Fibroblast of skin of left quadriceps (primary cell): Measurements from ENCODE around the gene PPFIBP1.
"Not testable (repeated sequence)": the region's sequence is repeated elsewhere in the genome, so short reads cannot be mapped to it uniquely, and the experiment has no call there.

ENCODE experiments used
- DNase-seq, 2 experiments: peaks; one replicate each; pipeline ENCODE4 v3.0.0-alpha.2; 2013; ENCODE audit warnings: low read depth in 2 of 2

PPFIBP1 gene

DNA sequence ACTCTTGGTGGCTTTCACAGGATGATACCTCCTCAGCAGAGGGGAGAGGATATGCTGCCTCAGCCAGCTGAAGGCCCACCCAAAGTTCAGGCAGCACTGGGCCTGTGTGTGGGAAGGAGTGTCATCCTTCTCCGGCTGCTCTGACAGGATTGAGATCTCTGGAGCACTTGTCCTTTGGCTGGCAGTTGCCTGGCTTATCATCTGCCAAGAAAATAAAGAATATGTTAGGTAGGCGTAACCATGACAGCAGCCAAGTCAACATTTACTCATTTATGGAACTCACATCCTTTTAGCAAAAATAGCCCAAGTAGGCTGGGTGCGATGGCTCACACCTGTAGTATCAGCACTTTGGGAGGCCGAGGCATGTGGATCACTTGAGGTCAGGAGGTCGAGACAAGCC lies 68.5 kb downstream of the PPFIBP1 start:
- DNase-seq, result no peak

GRCh38 chr12:27593266-27593665 lies 69.3 kb downstream of the PPFIBP1 start:
- DNase-seq, result no peak

DNA sequence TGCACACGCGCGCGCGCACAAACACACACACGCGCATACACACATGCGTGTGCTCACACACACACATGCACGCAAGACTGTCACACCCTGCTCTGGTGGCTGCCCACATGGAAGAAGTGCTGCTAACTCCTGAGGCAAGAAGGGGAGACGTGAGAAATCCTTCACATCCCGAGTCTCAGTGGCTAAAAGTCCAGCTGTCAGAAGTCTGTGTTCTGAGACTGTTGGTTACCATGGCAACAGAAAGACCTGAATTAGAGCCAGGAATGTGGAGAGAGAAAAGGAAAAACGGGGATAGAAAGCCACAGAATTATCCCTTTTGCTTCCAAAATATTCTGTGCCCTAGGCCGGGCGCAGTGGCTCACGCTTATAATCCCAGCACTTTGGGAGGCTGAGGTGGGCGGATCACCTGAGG lies 71.2 kb downstream of the PPFIBP1 start:
- peak; percentile 75 to 77 for DNase-seq

GRCh38 chr12:27598866-27599265 lies 74.9 kb downstream of the PPFIBP1 start:
- DNase-seq, result not testable (repeated sequence)

DNA sequence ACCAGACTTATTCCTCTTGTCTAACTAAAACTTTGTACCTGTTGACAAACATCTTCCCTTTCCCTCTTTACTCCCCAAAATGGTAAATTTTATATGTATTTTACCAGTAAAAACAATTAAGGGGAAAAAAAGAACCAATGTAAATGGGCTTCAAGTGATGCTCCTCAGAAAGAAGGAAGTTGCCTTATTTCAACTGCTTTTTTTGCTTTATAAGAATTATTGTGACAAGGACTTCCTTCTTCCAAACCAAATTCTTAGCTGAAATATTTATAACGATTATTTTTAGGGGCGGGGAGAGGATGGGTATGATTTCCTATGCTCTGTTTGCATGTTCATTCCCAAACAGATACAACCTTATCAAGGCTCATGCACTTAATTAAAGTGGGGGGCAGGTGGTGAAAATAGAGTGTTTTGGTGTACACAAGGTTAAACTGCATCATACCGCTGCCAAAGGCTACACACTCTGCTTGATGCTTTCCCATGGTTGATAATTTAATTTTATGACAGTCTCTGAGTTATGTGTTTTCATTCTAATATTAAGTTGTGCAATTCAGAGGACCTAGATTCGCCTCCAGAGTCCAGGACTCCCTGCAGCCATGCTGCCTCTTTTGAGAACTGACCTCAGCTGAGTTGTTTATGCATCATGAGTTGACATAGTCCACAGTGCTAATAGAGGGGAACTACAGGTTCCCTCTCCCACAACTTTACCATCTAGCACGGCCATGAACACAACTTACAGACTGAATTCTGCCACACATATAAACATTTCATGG lies 77.2 kb downstream of the PPFIBP1 start:
- not testable (repeated sequence) for DNase-seq

DNA sequence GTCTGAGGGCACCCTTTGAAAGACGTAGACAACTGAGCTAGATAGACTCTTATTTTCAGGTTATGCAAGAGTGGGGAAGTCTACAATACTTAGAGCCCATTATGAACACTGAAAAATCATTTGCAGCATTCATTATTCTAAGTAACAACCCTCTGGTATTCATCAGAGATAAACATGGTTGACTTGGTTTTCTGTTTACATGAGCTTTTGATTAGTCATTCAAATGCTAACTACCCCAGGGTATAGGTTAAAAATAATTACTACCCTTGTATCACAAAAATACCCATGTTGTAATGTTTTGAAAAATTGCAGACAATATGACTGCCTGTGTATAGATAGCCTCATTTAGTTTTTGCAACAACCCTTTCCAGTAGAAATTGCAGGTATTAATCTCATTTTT lies 78.5 kb downstream of the PPFIBP1 start:
- no peak for DNase-seq

DNA sequence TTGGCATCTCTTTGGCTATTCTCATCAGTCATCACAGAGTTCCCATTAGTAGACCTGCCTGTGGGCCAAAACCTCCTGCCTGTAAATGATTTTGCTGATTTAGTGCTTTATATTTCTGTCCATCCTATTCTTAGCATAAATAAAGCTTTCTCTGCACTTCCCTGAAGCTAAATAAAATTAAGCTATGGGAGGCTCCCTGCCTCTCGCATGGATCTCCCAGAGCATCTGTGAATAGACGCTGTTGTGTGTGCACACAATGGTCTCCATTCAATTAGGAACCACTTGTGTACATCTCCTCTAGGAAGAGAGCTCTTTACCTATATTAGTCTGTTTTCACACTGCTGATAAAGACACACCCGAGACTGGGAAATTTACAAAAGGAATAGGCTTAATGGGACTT lies 80.4 kb downstream of the PPFIBP1 start:
- no peak for DNase-seq

GRCh38 chr12:27606986-27607385 lies 83.0 kb downstream of the PPFIBP1 start:
- DNase-seq, result no peak

DNA sequence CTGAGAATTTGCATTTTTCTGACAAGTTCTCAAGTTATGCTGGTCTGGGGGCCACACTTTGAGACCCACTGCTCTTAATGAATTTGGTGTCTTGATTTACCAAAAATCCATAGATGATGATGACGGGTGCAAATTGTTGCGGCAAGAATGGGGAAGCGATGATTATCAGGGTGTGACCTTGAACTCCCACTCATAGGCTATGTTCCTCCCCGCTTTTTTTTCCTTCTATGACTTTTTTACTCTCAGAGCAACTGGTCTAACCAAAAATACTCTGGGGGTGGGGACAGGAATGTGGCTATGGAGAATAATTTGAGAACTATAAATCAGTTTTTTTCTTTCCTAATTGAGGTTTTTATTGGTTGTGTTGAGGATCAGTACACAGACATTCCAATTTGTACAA lies 83.6 kb downstream of the PPFIBP1 start:
- no peak for DNase-seq

DNA sequence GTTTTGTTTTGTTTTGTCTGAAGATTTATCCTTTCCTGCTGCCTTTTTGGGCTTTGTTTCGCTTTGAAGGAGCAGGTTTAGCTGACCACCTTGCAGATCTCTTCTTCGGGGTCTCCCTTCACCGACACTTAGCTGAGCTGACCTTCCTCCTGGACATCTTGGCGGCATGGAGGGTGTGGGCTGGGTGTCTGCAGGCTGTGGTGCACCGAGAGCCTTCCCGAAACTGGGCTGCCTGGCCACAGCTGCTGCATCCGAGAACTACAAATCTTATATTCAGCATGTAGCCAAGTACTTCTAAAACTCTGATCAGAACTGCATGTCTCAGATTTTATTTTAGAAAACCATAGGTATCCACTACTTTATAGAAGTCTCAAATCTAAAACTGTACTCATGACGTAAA lies 84.9 kb downstream of the PPFIBP1 start:
- no peak for DNase-seq

- DNase-seq, result peak in 1 of 2 experiments; percentile 40
Measured at GRCh38 chr12:27610374-27610773, 86.4 kb downstream of the PPFIBP1 start.

DNA sequence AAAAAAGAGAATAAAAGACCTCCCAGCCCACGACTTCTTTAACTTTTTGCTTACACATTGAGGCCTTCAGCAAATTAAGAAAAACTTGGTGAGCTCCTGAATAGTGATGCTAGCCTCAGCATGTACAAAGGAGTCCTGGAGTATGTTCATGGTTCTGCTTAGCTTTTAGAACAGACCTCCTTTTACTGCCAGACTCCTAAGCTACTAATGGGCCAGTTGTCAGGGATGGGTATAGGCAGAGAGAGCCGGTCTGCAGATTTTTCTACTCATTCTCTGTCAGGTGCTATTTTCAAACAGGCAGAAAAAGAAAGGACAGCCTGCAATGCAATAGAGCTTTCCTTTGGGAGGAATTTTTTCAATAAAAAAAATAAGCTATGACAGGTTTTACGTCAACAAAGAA lies 90.4 kb downstream of the PPFIBP1 start:
- DNase-seq, result no peak

- DNase-seq, result no peak
Measured at GRCh38 chr12:27614866-27615265, 90.9 kb downstream of the PPFIBP1 start.

- peak; percentile 40 to 49 for DNase-seq
Measured at GRCh38 chr12:27615331-27615891, 91.4 kb downstream of the PPFIBP1 start.

GRCh38 chr12:27616356-27617142 lies 92.5 kb downstream of the PPFIBP1 start:
- no peak for DNase-seq

- DNase-seq, result no peak
Measured at GRCh38 chr12:27618836-27619235, 94.8 kb downstream of the PPFIBP1 start.

GRCh38 chr12:27619308-27619707 lies 95.3 kb downstream of the PPFIBP1 start:
- DNase-seq, result peak; percentile 73 to 78

DNA sequence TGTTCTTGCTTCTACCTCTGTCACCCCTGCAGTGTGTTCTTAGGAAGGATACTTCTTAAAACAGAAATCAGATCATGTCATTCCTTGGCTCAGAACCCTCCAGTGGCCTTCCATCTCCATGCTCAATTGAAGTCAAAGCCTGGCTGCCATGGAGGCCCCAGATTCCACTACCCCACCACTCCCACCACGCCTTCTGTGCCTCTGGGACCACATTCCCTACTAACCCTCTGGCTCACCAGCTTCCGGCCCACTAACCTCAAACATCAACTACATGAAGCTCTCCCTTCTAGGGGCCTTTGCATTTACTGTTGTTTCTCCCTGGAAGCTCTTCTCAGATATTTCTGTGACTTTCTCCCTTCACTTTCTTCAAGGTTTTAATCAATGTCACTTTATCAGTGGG lies 96.1 kb downstream of the PPFIBP1 start:
- DNase-seq, result no peak

DNA sequence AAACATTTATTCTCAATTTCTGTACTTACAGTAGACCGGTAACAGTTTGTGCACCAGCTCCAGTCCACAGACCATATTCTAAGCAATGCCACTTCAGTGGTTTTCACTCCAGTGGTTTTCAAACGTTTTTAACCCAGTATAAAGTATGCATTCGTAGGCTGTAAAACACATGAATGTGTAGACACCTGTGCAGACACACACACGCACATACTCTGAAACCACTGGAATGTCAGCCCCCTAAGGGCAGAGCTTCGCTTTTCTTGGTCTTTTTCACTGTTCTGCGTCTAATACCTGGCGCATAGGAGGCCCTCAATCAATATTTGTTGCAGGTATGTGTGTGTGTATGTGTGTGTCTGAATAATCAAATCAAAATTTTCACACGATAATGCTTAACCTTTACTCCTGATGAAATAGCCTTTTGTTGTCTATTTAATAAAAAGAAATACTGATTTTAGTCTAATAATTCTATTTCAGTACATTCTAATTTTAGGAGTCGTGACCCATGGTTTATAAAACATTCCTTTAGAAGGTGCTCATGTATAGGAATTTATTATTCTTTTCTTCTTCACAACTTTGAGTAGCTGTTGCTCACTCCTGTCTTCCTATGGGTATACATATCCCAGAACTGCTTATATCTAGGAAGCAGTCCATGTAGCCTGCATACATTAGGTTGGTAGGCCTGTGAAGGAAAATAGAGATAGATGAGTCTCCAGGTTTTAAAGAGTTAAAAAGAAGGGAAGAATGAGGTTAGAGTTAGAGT lies 98.6 kb downstream of the PPFIBP1 start:
- DNase-seq, result no peak

GRCh38 chr12:27623645-27624044 lies 99.6 kb downstream of the PPFIBP1 start:
- DNase-seq, result no peak

- DNase-seq, result no peak
Measured at GRCh38 chr12:27624586-27624985, 100.6 kb downstream of the PPFIBP1 start.
